OCI-LY7 (cell line): ENCODE data around the gene RIPK4. TPM values are rescaled to one million over a fixed set of nuclear protein-coding genes. Genes with fewer than 3 reads are reported as not detected.

Source experiments
- BruUV-seq: library from RNA; stranded (reverse); fragments of 400-500 nt; replicated peaks from 2 replicates; lab custom pipeline; 2021; lab: Mats Ljungman, UMichigan
- CTCF ChIA-PET: fragments of 300-600 bp; sonication (Branson Sonifier 250); formaldehyde crosslinking; loops from one replicate; lab custom pipeline; 2022; ENCODE audit warnings: antibody characterized with exemption; ENCODE audit not compliant: unreplicated experiment; lab: Charles Lee
- POLR2A ChIA-PET: fragments of 300-600 bp; sonication (Branson Sonifier 250); formaldehyde crosslinking; loops from one replicate; lab custom pipeline; 2022; ENCODE audit warnings: antibody characterized with exemption; lab: Charles Lee
- DNase-seq: peaks from one replicate; pipeline ENCODE4 v3.0.0-alpha.2; 2015; ENCODE audit warnings: low spot score
- H2AFZ ChIP-seq: fragments of 200-600 bp; sonication (generic), shearing (Covaris generic); 2 replicates; pipeline ENCODE4 v1.6.1; 2014; ENCODE audit warnings: mild to moderate bottlenecking, antibody characterized with exemption, low read length, moderate library complexity
- H3K27ac ChIP-seq: fragments of 200-600 bp; sonication (generic); 2 replicates; pipeline ENCODE4 v1.5.1; 2014; ENCODE audit warnings: mixed run types, low read depth, mild to moderate bottlenecking, moderate library complexity, low read length, inconsistent platforms; ENCODE audit not compliant: poor library complexity, severe bottlenecking
- H3K36me3 ChIP-seq: fragments of 200-600 bp; sonication (generic); 2 replicates; pipeline ENCODE4 v1.6.1; 2014; ENCODE audit warnings: mild to moderate bottlenecking, antibody characterized with exemption, low read length, moderate library complexity, mixed read lengths; ENCODE audit not compliant: insufficient read depth
- H3K4me1 ChIP-seq: fragments of 200-600 bp; sonication (generic); 2 replicates; pipeline ENCODE4 v1.5.1; 2014; ENCODE audit warnings: mild to moderate bottlenecking, low read length; ENCODE audit not compliant: insufficient read depth, poor library complexity, severe bottlenecking
- H3K4me2 ChIP-seq: fragments of 200-600 bp; sonication (generic); 2 replicates; pipeline ENCODE4 v1.6.1; 2014; ENCODE audit warnings: mild to moderate bottlenecking, low read length
- H3K4me3 ChIP-seq: fragments of 200-600 bp; sonication (generic); 2 replicates; pipeline ENCODE4 v1.5.1; 2014; ENCODE audit warnings: mild to moderate bottlenecking, low read depth, low read length; ENCODE audit not compliant: poor library complexity, severe bottlenecking
- H3K79me2 ChIP-seq: fragments of 200-600 bp; sonication (generic); 2 replicates; pipeline ENCODE4 v1.6.1; 2016; ENCODE audit warnings: low read depth, mild to moderate bottlenecking, low read length, moderate library complexity, mixed read lengths; ENCODE audit not compliant: insufficient read depth
- H3K9me2 ChIP-seq: fragments of 200-600 bp; sonication (generic); 2 replicates; pipeline ENCODE4 v1.6.1; 2016; ENCODE audit warnings: mild to moderate bottlenecking, low read length, mixed read lengths; ENCODE audit not compliant: insufficient read depth
- H3K9me3 ChIP-seq: fragments of 200-600 bp; sonication (generic); 2 replicates; pipeline ENCODE4 v1.6.1; 2014; ENCODE audit warnings: mild to moderate bottlenecking, mixed run types, low read length, mixed read lengths
- H4K20me1 ChIP-seq: fragments of 200-600 bp; sonication (generic); 2 replicates; pipeline ENCODE4 v1.6.1; 2014; ENCODE audit warnings: mild to moderate bottlenecking, antibody characterized with exemption, low read length, moderate library complexity, mixed read lengths; ENCODE audit not compliant: insufficient read depth
- EZH2phosphoT487 ChIP-seq: fragments of 200-600 bp; sonication (generic); IDR thresholded peaks from 2 replicates; pipeline ENCODE4 v1.6.1; 2018; ENCODE audit warnings: low read depth, borderline replicate concordance, mild to moderate bottlenecking, mixed run types, antibody characterized with exemption, low read length, moderate library complexity, mixed read lengths
- intact Hi-C: fragments of 100-400 bp; cut with micrococcal nuclease; formaldehyde crosslinking; loops from one replicate; pipeline ENCODE4 v1.10.0; 2022; ENCODE audit not compliant: unreplicated experiment
- total RNA-seq, 2 experiments: library from RNA; depleted of rRNA in 1 of 2; stranded (reverse); fragments of >200 nt in 1 of 2; shearing (Covaris generic) in 1 of 2; gene quantifications; 2 replicates each; pipeline ENCODE4 v1.2.3, GENCODE V29; 2014 to 2022
- TF ChIP-seq, protein P1 (sequence below): fragments of 200-600 bp; sonication (generic); conservative IDR thresholded peaks from 2 replicates; pipeline ENCODE4 v1.5.1; 2014; ENCODE audit warnings: mild to moderate bottlenecking, antibody characterized with exemption, low read length, moderate library complexity, mixed read lengths

The RIPK4 gene
- total RNA-seq, 2 experiments from 2014 or later = 0.08 to 0.19 TPM

DNA sequence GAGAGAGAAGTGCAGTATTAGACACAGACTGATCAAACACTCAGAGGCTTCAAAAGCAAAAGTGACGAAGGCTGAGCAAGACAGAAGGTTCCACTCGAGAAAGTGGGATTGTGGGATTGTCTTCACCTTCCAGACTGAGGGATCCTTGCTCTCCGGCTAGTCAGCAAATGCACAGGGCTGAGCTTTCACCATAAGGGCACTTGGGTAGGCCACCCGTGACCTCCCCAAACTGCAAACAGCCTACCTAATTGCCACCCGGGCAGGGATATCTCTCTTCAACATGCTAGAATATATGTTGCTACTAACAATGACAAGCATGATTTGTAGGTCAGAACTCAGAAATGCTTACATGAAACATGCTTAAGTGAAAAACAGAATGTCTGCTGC lies 35.3 kb upstream of the RIPK4 start:
- intact Hi-C loops = no loop called here
- no peak overlapping the region for H3K4me3 ChIP-seq
- H3K4me1 ChIP-seq = no peaks in the 10 kb centered on the region
- TF ChIP-seq, protein P1, sequence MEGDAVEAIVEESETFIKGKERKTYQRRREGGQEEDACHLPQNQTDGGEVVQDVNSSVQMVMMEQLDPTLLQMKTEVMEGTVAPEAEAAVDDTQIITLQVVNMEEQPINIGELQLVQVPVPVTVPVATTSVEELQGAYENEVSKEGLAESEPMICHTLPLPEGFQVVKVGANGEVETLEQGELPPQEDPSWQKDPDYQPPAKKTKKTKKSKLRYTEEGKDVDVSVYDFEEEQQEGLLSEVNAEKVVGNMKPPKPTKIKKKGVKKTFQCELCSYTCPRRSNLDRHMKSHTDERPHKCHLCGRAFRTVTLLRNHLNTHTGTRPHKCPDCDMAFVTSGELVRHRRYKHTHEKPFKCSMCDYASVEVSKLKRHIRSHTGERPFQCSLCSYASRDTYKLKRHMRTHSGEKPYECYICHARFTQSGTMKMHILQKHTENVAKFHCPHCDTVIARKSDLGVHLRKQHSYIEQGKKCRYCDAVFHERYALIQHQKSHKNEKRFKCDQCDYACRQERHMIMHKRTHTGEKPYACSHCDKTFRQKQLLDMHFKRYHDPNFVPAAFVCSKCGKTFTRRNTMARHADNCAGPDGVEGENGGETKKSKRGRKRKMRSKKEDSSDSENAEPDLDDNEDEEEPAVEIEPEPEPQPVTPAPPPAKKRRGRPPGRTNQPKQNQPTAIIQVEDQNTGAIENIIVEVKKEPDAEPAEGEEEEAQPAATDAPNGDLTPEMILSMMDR = no peak
- TF ChIP-seq EZH2phosphoT487 = no peak
- H3K4me2 ChIP-seq = no peak overlapping the region
- no peaks in the 10 kb centered on the region for H3K79me2 ChIP-seq
- H3K9me3 ChIP-seq = 0 out of 2 replicates have a peak, but pooled peaks cover 5% of the 10 kb centered on the region
- POLR2A ChIA-PET = no interaction called here
- no TSS peak for BruUV-seq
- no peaks in the 10 kb centered on the region for H4K20me1 ChIP-seq
- no peaks in the 10 kb centered on the region for H3K9me2 ChIP-seq
- H3K36me3 ChIP-seq = peaks cover 80% of the 10 kb centered on the region
- H2AFZ ChIP-seq = no peak overlapping the region
- no peak for DNase-seq
- H3K27ac ChIP-seq = no peak overlapping the region
- CTCF ChIA-PET = no interaction called here

DNA sequence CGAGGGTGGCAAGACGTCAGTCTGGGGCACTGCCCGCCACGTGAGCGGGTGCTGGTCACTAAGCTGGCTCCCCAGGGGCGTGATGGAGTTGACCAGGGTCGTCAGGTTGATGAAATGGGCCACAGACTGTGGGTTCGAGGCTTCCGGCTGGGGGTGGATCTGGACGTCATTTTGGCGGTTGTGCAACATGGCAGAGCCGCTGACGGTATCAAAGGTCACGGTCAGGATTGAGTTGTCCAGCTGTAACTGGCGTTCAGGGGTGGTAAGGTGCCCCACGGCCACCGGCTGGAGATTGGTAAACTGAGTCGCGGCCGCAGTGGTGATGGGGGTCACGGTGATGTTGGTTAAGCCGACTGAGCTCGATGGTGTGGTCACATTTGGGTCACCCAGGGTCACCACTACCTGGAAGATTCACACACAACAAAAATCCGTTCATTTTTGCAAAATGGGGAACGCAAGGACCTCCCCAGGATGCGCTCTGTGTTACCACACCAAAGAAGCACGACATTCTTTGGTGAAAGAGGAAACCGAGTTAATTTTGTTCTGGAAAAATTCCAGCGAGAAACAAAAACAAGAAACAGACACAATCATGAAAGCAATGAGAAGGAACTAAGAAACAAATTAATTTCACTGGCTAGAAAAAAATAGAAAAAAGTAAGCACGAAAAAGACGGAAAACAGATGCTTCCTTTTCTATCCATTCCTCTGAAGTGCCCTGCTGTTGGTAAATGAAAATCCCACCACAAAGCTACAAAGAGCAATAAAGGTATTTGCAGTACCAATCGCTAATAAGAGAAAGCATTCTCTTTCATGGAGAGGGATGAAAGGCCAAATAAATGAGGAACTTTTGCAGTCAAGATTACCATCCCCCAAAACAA lies 34.7 kb upstream of the RIPK4 start:
- Histone ChIP-seq H3K9me2 (no peaks in the 10 kb centered on the region), H3K9me3 (no peaks in the 10 kb centered on the region), H3K4me2 (no peak overlapping the region), H3K36me3 (peaks cover 81% of the 10 kb centered on the region), H3K4me3 (no peak overlapping the region), H2AFZ (no peak overlapping the region), H3K27ac (no peak overlapping the region), H4K20me1 (no peaks in the 10 kb centered on the region), H3K4me1 (no peaks in the 10 kb centered on the region), H3K79me2 (no peaks in the 10 kb centered on the region)
- intact Hi-C loops = no loop called here
- no peak for DNase-seq
- POLR2A ChIA-PET = no interaction called here
- CTCF ChIA-PET = no interaction called here
- BruUV-seq = no TSS peak
- TF ChIP-seq, protein P1 = no peak
- TF ChIP-seq EZH2phosphoT487 = no peak
